ENCODE results near the gene FAM72B. TPM values are rescaled to one million over a fixed set of nuclear protein-coding genes. Genes with fewer than 3 reads are reported as not detected.

FAM72B gene
- total RNA-seq, 1 experiment from 2014 or later: 10.2 TPM

Other genes starting within 250 kb of the FAM72B start
- 21.3 TPM for gene SRGAP2C, start 635 bp upstream of the FAM72B start, total RNA-seq (2021; ENCODE audit: unreplicated experiment)